ENCODE data around the gene ZNF121. TPM values are rescaled to one million over a fixed set of nuclear protein-coding genes. Genes with fewer than 3 reads are reported as not detected.
"Not testable (repeated sequence)": the region's sequence is repeated elsewhere in the genome, so short reads cannot be mapped to it uniquely, and the experiment has no call there.

ZNF121 gene
- 10 to 100 TPM; 43.9 to 72.6 (median 51.5) TPM for total RNA-seq

- ATAC-seq (replicated peaks in 6 of 8): peak; percentile 92 to 97 (median 96)
- Histone ChIP-seq H3K27ac (peak within 1 kb of the TSS; percentile 82 to 86), H3K4me1 (replicated peaks in 1 of 2) (peaks cover 4 to 6% of the 10 kb centered on the region in 2 donors), H3K4me3 (peak within 1 kb of the TSS; percentile 61 to 100 (median 82))
- 0 to 2% (median 0%) methylated on average over 1 to 21 of the region's 51 CpGs; no CpG with 5 or more reads in 2 of the 10 experiments for WGBS, 10 experiments
- in situ Hi-C loops (cut with MboI; ENCODE audit: low pct_unique_long_range_greater_than_20kb in 2 of 9, low sequenced_read_pairs in 9 of 9, unreplicated experiment in 9 of 9): no loop called here
These were observed at the start of gene ZNF121 for GRCh38 chr19:9584073-9584833. Gene ZNF121, minus strand, starts transcription at chr19:9584504. Its CDS starts 16,407 bp downstream, at chr19:9568097.

DNA sequence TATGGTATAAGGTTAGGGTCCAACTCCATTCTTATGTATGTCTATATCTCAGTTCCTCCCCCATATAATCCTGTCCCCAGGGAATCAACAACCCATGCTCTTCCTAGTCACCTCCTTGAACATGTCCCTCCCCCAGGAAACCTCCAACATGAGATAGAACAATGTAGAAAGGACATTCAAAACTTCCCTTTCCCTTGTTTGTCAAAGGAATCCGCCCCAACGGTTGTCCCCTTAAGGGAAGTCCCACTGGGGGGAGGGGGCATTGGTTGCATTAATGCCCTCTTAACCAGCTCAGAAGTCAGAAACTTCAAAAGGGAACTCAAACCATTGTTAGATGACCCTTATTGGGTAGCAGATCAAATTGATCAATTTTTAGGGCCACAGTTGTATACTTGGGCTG, 43.6 kb upstream of the ZNF121 start:
- no peak overlapping the region for H3K4me3 ChIP-seq
- peaks cover 0 to 3% of the 10 kb centered on the region in 2 donors for H3K4me1 ChIP-seq (replicated peaks in 1 of 2)
- WGBS, 10 experiments: 83 to 100% (median 100%) methylated on average over 1 to 2 of the region's 2 CpGs; no CpG with 5 or more reads in 4 of the 10 experiments
- H3K27ac ChIP-seq: no peak overlapping the region
- in situ Hi-C loops (cut with MboI; ENCODE audit: low pct_unique_long_range_greater_than_20kb in 2 of 9, low sequenced_read_pairs in 9 of 9, unreplicated experiment in 9 of 9): loop anchor here in 7 of 9 experiments (10.0 to 25.0 kb wide), 2 partner anchors 159 to 167 kb away; no protein-coding TSS in a partner anchor
- ATAC-seq (replicated peaks in 6 of 8): no peak

DNA sequence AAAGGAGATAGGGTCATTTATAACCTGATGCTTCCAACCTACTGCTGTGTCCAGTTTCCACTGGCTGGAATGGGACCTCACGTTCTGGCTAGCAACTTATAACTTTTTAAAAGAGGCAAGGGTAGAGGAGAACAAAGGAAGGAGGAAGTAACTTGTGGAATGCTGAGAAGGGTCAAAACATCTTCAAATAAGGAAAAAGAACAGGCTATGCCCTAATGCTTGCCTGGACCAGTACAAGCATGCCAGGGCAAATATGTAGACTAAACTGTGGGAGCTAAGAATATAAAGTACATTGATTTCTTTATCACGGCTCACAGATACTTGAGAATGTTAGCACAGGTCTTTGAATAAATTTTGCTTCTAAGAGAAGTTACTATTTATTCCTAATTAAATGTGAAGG, 38.2 kb upstream of the ZNF121 start:
- no peak for ATAC-seq (replicated peaks in 6 of 8)
- WGBS, 10 experiments: 30 to 100% (median 80%) methylated on average over 1 to 2 of the region's 2 CpGs; no CpG with 5 or more reads in 1 of the 10 experiments
- Histone ChIP-seq H3K27ac (no peak overlapping the region), H3K4me3 (peak overlapping the region in 2 of 5 donors; percentile 80 to 91), H3K4me1 (replicated peaks in 1 of 2) (peaks cover 7 to 10% of the 10 kb centered on the region in 2 donors)
- in situ Hi-C loops (cut with MboI; ENCODE audit: low pct_unique_long_range_greater_than_20kb in 2 of 9, low sequenced_read_pairs in 9 of 9, unreplicated experiment in 9 of 9): loop anchor here in 4 of 9 experiments (10.0 kb wide), 1 partner anchor 172 kb away; no protein-coding TSS in a partner anchor

DNA sequence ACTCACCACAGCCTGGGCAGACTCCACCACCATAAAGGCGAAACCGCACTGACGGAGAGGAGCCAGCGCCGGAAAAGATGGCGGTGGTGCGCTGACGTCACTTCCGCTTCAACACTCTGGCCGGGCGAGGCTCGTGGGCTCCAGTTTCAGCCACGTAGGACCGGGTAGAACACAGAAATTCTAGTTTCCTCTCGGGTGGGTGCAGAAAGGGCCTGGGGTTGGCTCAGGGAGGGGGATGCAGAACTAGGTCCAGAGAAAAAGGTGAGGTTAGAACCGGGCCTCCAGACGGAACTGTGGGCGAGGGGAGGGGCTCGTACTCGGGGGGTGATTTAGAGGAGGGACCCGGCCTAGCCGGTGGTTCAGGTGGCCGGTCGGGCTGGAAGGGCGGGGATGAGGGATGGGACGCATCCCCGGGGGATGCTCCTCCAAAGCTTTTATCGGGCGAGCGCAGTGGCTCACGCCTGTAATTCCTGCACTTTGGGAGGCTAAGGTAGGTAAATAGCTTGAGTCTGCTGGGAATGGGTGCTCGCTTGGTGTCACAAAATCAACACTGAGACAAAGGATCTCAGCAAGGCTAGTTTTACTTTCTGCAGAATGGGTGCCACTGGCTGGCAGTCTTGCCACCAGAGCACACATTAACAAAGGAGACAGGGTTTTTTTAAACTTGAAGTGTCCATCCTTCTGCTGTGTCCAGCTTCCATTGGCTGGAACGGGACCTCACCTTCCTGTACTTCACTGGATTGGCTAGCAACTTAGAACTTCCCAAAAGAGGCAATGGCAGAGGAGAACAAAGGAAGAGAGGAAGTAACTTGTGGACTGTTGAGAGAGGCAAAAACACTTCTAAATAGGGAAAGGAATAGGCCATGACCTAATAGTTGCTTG, 37.1 kb upstream of the ZNF121 start, which contains the start of gene ZNF561:
Gene ZNF561, minus strand, starts transcription at position 77 of the 882 bp plus-strand sequence. CDS start 1,776 bp downstream, outside the sequence.
- in situ Hi-C loops (cut with MboI; ENCODE audit: low pct_unique_long_range_greater_than_20kb in 2 of 9, low sequenced_read_pairs in 9 of 9, unreplicated experiment in 9 of 9): loop anchor here in 4 of 9 experiments (10.0 kb wide), 1 partner anchor 173 kb away; no protein-coding TSS in a partner anchor
- 0 to 6% (median 0%) methylated on average over 1 to 20 of the region's 33 CpGs; no CpG with 5 or more reads in 4 of the 10 experiments for WGBS, 10 experiments
- peak within 1 kb of the TSS; percentile 100 for H3K27ac ChIP-seq
- peak within 1 kb of the TSS; percentile 80 to 98 (median 91) for H3K4me3 ChIP-seq
- H3K4me1 ChIP-seq (replicated peaks in 1 of 2): peaks cover 7 to 10% of the 10 kb centered on the region in 2 donors
- ATAC-seq (replicated peaks in 6 of 8): peak; percentile 89 to 94 (median 91)

- in situ Hi-C loops (cut with MboI; ENCODE audit: low pct_unique_long_range_greater_than_20kb in 2 of 9, low sequenced_read_pairs in 9 of 9, unreplicated experiment in 9 of 9): loop anchor here in 4 of 9 experiments (10.0 kb wide), 1 partner anchor 174 kb away; no protein-coding TSS in a partner anchor
- WGBS, 10 experiments: 0 to 2% (median 0%) methylated on average over 2 to 11 of the region's 16 CpGs; no CpG with 5 or more reads in 6 of the 10 experiments
- peak in 2 of 8 experiments; percentile 53 to 60 for ATAC-seq (replicated peaks in 6 of 8)
- Histone ChIP-seq H3K4me1 (replicated peaks in 1 of 2) (peaks cover 7 to 10% of the 10 kb centered on the region in 2 donors), H3K27ac (peak overlapping the region; percentile 100), H3K4me3 (peak overlapping the region; percentile 80 to 98 (median 91))
These were observed 36.5 kb upstream of the ZNF121 start for GRCh38 chr19:9620842-9621155.

GRCh38 chr19:9615844-9616243, 31.5 kb upstream of the ZNF121 start:
- Histone ChIP-seq H3K4me3 (no peak overlapping the region), H3K27ac (no peak overlapping the region), H3K4me1 (replicated peaks in 1 of 2) (peaks cover 0 to 5% of the 10 kb centered on the region in 2 donors)
- no peak for ATAC-seq (replicated peaks in 6 of 8)
- in situ Hi-C loops (cut with MboI; ENCODE audit: low pct_unique_long_range_greater_than_20kb in 2 of 9, low sequenced_read_pairs in 9 of 9, unreplicated experiment in 9 of 9): no loop called here

- WGBS, 10 experiments: 92 to 100% (median 100%) methylated on average over 1 to 2 of the region's 2 CpGs; no CpG with 5 or more reads in 5 of the 10 experiments
- Histone ChIP-seq H3K4me3 (no peak overlapping the region), H3K27ac (no peak overlapping the region), H3K4me1 (replicated peaks in 1 of 2) (no peaks in the 10 kb centered on the region)
- no peak for ATAC-seq (replicated peaks in 6 of 8)
- in situ Hi-C loops (cut with MboI; ENCODE audit: low pct_unique_long_range_greater_than_20kb in 2 of 9, low sequenced_read_pairs in 9 of 9, unreplicated experiment in 9 of 9): no loop called here
These were observed 26.3 kb upstream of the ZNF121 start for GRCh38 chr19:9610484-9611113.

GRCh38 chr19:9608912-9609311, 24.6 kb upstream of the ZNF121 start:
- Histone ChIP-seq H3K4me1 (replicated peaks in 1 of 2) (no peaks in the 10 kb centered on the region), H3K27ac (no peak overlapping the region), H3K4me3 (no peak overlapping the region)
- no peak for ATAC-seq (replicated peaks in 6 of 8)
- in situ Hi-C loops (cut with MboI; ENCODE audit: low pct_unique_long_range_greater_than_20kb in 2 of 9, low sequenced_read_pairs in 9 of 9, unreplicated experiment in 9 of 9): no loop called here
- WGBS, 10 experiments: 83 to 100% (median 100%) methylated on average over 1 to 4 of the region's 5 CpGs; no CpG with 5 or more reads in 1 of the 10 experiments

- WGBS, 10 experiments: 7 to 100% (median 59%) methylated on average over 1 to 3 of the region's 3 CpGs; no CpG with 5 or more reads in 1 of the 10 experiments
- in situ Hi-C loops (cut with MboI; ENCODE audit: low pct_unique_long_range_greater_than_20kb in 2 of 9, low sequenced_read_pairs in 9 of 9, unreplicated experiment in 9 of 9): no loop called here
- Histone ChIP-seq H3K4me1 (replicated peaks in 1 of 2) (no peaks in the 10 kb centered on the region), H3K27ac (no peak overlapping the region), H3K4me3 (no peak overlapping the region)
- peak in 2 of 8 experiments; percentile 91 to 94 for ATAC-seq (replicated peaks in 6 of 8)
These were observed 12.7 kb upstream of the ZNF121 start for GRCh38 chr19:9597027-9597426.

DNA sequence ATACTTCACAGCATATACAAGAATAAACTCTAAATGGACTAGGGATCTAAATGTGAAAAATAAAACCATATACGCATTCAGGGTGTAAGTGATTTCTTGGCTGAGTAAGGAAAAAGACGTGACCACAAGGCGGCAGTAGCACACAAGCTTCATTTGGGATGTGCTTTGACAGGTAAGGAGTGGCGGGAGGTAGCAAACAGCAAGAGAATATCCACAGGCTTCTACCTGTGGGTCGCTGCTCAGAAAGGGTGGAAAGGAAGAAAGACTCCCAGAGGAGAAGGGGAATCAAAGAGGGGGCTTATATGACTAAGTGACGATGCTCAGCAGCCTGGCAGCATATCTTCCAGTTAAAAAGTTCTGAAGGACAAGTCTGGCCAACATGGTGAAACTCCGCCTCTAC, 2.5 kb upstream of the ZNF121 start:
- 0 to 58% (median 7%) methylated on average over 1 to 7 of the region's 7 CpGs; no CpG with 5 or more reads in 1 of the 10 experiments for WGBS, 10 experiments
- Histone ChIP-seq H3K27ac (no peak overlapping the region), H3K4me3 (no peak overlapping the region), H3K4me1 (replicated peaks in 1 of 2) (peaks cover 4 to 6% of the 10 kb centered on the region in 2 donors)
- peak in 6 of 8 experiments; percentile 16 to 40 (median 34) for ATAC-seq (replicated peaks in 6 of 8)
- in situ Hi-C loops (cut with MboI; ENCODE audit: low pct_unique_long_range_greater_than_20kb in 2 of 9, low sequenced_read_pairs in 9 of 9, unreplicated experiment in 9 of 9): no loop called here

GRCh38 chr19:9582081-9582725, 2.1 kb downstream of the ZNF121 start:
- 76 to 100% (median 93%) methylated on average over 1 to 11 of the region's 13 CpGs; no CpG with 5 or more reads in 2 of the 10 experiments for WGBS, 10 experiments
- H3K27ac ChIP-seq; ATAC-seq (replicated peaks in 6 of 8); H3K4me3 ChIP-seq; H3K4me1 ChIP-seq (replicated peaks in 1 of 2); in situ Hi-C loops (cut with MboI; ENCODE audit: low pct_unique_long_range_greater_than_20kb in 2 of 9, low sequenced_read_pairs in 9 of 9, unreplicated experiment in 9 of 9): not testable (repeated sequence)

GRCh38 chr19:9580728-9581127, 3.6 kb downstream of the ZNF121 start:
- WGBS, 10 experiments: 60 to 100% (median 93%) methylated on average over 1 to 5 of the region's 5 CpGs; no CpG with 5 or more reads in 2 of the 10 experiments
- no peak for ATAC-seq (replicated peaks in 6 of 8)
- in situ Hi-C loops (cut with MboI; ENCODE audit: low pct_unique_long_range_greater_than_20kb in 2 of 9, low sequenced_read_pairs in 9 of 9, unreplicated experiment in 9 of 9): no loop called here
- H3K4me3 ChIP-seq: no peak overlapping the region
- H3K4me1 ChIP-seq (replicated peaks in 1 of 2): peaks cover 4 to 6% of the 10 kb centered on the region in 2 donors
- H3K27ac ChIP-seq: no peak overlapping the region
